Measurements from ENCODE around the gene BTBD9. TPM values are rescaled to one million over a fixed set of nuclear protein-coding genes. Genes with fewer than 3 reads are reported as not detected.

BTBD9 gene
- 22.7 and 25.3 TPM in 2 replicates for total RNA-seq

GRCh38 chr6:38639498-38640215 lies at the start of gene BTBD9:
Gene BTBD9 (minus strand): TSS chr6:38639929.
- Histone ChIP-seq H3K27me3 (ENCODE audit: insufficient read depth, low read length) (no peaks in the 10 kb centered on the region), H3K4me2 (ENCODE audit: insufficient read depth, low read length) (peak within 1 kb of the TSS; percentile 84), H2AFZ (ENCODE audit: low read length) (peak within 1 kb of the TSS; percentile 99), H3K4me3 (ENCODE audit: insufficient read depth, low read length) (peak within 1 kb of the TSS; percentile 96), H3K27ac (ENCODE audit: low read depth, low read length) (peak within 1 kb of the TSS; percentile 97), H3K79me2 (ENCODE audit: insufficient read depth, low read length) (peaks cover 56% of the 10 kb centered on the region), H3K36me3 (ENCODE audit: insufficient read depth, low read length) (no peaks in the 10 kb centered on the region), H4K20me1 (ENCODE audit: insufficient read depth, low read length) (peaks cover 7% of the 10 kb centered on the region), H3K4me1 (ENCODE audit: insufficient read depth, low read length) (peaks cover 12% of the 10 kb centered on the region), H3K9me3 (ENCODE audit: low read depth, low read length) (no peaks in the 10 kb centered on the region)
- DNase-seq (ENCODE audit: insufficient read length, low spot score, missing footprints): peak; percentile 95
- no peak for TF ChIP-seq CTCF (IDR thresholded peaks at IDR 0.05; ENCODE audit: extremely low read depth, low read depth, low read length)

GRCh38 chr6:38688579-38689087 lies 48.9 kb upstream of the BTBD9 start:
- TF ChIP-seq CTCF (IDR thresholded peaks at IDR 0.05; ENCODE audit: extremely low read depth, low read depth, low read length): no peak
- DNase-seq (ENCODE audit: insufficient read length, low spot score, missing footprints): no peak
- Histone ChIP-seq H3K36me3 (ENCODE audit: insufficient read depth, low read length) (peaks cover 5% of the 10 kb centered on the region), H3K79me2 (ENCODE audit: insufficient read depth, low read length) (peaks cover 62% of the 10 kb centered on the region), H2AFZ (ENCODE audit: low read length) (no peak overlapping the region), H3K9me3 (ENCODE audit: low read depth, low read length) (no peaks in the 10 kb centered on the region), H4K20me1 (ENCODE audit: insufficient read depth, low read length) (peaks cover 10% of the 10 kb centered on the region), H3K27ac (ENCODE audit: low read depth, low read length) (no peak overlapping the region), H3K27me3 (ENCODE audit: insufficient read depth, low read length) (no peaks in the 10 kb centered on the region), H3K4me3 (ENCODE audit: insufficient read depth, low read length) (no peak overlapping the region), H3K4me1 (ENCODE audit: insufficient read depth, low read length) (no peaks in the 10 kb centered on the region), H3K4me2 (ENCODE audit: insufficient read depth, low read length) (no peak overlapping the region)

- H4K20me1 ChIP-seq (ENCODE audit: insufficient read depth, low read length): peaks cover 10% of the 10 kb centered on the region
- DNase-seq (ENCODE audit: insufficient read length, low spot score, missing footprints): no peak
These were observed 47.8 kb upstream of the BTBD9 start for GRCh38 chr6:38687549-38687948.

More at GRCh38 chr6:38687549-38687948, 47.8 kb upstream of the BTBD9 start:
- Histone ChIP-seq H3K79me2 (ENCODE audit: insufficient read depth, low read length) (peaks cover 54% of the 10 kb centered on the region), H3K27me3 (ENCODE audit: insufficient read depth, low read length) (no peaks in the 10 kb centered on the region), H3K27ac (ENCODE audit: low read depth, low read length) (no peak overlapping the region), H2AFZ (ENCODE audit: low read length) (no peak overlapping the region), H3K36me3 (ENCODE audit: insufficient read depth, low read length) (peaks cover 14% of the 10 kb centered on the region), H3K4me3 (ENCODE audit: insufficient read depth, low read length) (no peak overlapping the region), H3K4me2 (ENCODE audit: insufficient read depth, low read length) (no peak overlapping the region), H3K9me3 (ENCODE audit: low read depth, low read length) (no peaks in the 10 kb centered on the region), H3K4me1 (ENCODE audit: insufficient read depth, low read length) (no peaks in the 10 kb centered on the region)
- no peak for TF ChIP-seq CTCF (IDR thresholded peaks at IDR 0.05; ENCODE audit: extremely low read depth, low read depth, low read length)

All from osteoblast (primary cell).